NT2/D1 (cell line): Measurements from ENCODE around the gene GRIN2D.

Experiments
- DNase-seq: peaks from one replicate; pipeline ENCODE4 v3.0.0-alpha.2; 2011; ENCODE audit warnings: low read depth, low spot score
- H3K27me3 ChIP-seq: 2 replicates; pipeline ENCODE4 v1.6.0; 2011; ENCODE audit warnings: mild to moderate bottlenecking; ENCODE audit not compliant: insufficient read length, insufficient read depth
- H3K36me3 ChIP-seq: 2 replicates; pipeline ENCODE4 v1.6.1; 2011; ENCODE audit warnings: mild to moderate bottlenecking, low read length, mixed read lengths; ENCODE audit not compliant: insufficient read depth, insufficient read length
- H3K4me1 ChIP-seq: 2 replicates; pipeline ENCODE4 v1.5.1; 2011; ENCODE audit not compliant: insufficient read depth, insufficient read length
- H3K4me3 ChIP-seq: 2 replicates; pipeline ENCODE4 v1.5.1; 2011; ENCODE audit warnings: low read depth; ENCODE audit not compliant: insufficient read length
- H3K9ac ChIP-seq: 2 replicates; pipeline ENCODE4 v1.6.0; 2011; ENCODE audit warnings: low read depth; ENCODE audit not compliant: insufficient read length
- H3K9me3 ChIP-seq: 2 replicates; pipeline ENCODE4 v1.5.1; 2011; ENCODE audit warnings: mild to moderate bottlenecking, low read length; ENCODE audit not compliant: insufficient read depth
- SUZ12 ChIP-seq: IDR thresholded peaks from 2 replicates; pipeline ENCODE4 v1.6.1; 2011; ENCODE audit not compliant: insufficient read length, insufficient read depth; ENCODE audit errors: extremely low read depth
- YY1 ChIP-seq: IDR thresholded peaks from 2 replicates; pipeline ENCODE4 v1.6.1; 2011; ENCODE audit not compliant: insufficient read length, insufficient read depth
- ZNF274 ChIP-seq: IDR thresholded peaks from 2 replicates; pipeline ENCODE4 v1.6.1; 2011; ENCODE audit warnings: mild to moderate bottlenecking, low read depth, low read length

The GRIN2D gene

GRCh38 chr19:48433337-48433736 lies 39.9 kb downstream of the GRIN2D start:
- H3K36me3 ChIP-seq = no peaks in the 10 kb centered on the region
- H3K9ac ChIP-seq = no peak overlapping the region
- peaks cover 3% of the 10 kb centered on the region for H3K4me1 ChIP-seq
- no peaks in the 10 kb centered on the region for H3K9me3 ChIP-seq
- DNase-seq = no peak
- no peaks in the 10 kb centered on the region for H3K27me3 ChIP-seq
- TF ChIP-seq YY1 (no peak), SUZ12 (no peak), ZNF274 (no peak)
- H3K4me3 ChIP-seq = no peak overlapping the region

GRCh38 chr19:48436586-48436985 lies 43.1 kb downstream of the GRIN2D start:
- Histone ChIP-seq H3K36me3 (no peaks in the 10 kb centered on the region), H3K4me1 (peaks cover 3% of the 10 kb centered on the region), H3K9me3 (no peaks in the 10 kb centered on the region), H3K9ac (no peak overlapping the region), H3K27me3 (peaks cover 1% of the 10 kb centered on the region), H3K4me3 (no peak overlapping the region)
- TF ChIP-seq SUZ12 = no peak
- TF ChIP-seq YY1 = no peak
- no peak for DNase-seq

GRCh38 chr19:48441360-48442050 lies 48.0 kb downstream of the GRIN2D start:
- Histone ChIP-seq H3K36me3 (peaks cover 3% of the 10 kb centered on the region), H3K27me3 (peaks cover 24% of the 10 kb centered on the region), H3K4me1 (peaks cover 5% of the 10 kb centered on the region), H3K9ac (no peak overlapping the region), H3K9me3 (no peaks in the 10 kb centered on the region), H3K4me3 (no peak overlapping the region)
- TF ChIP-seq YY1 (no peak), SUZ12 (no peak), ZNF274 (no peak)
- no peak for DNase-seq

GRCh38 chr19:48442116-48443035 lies 48.9 kb downstream of the GRIN2D start:
- Histone ChIP-seq H3K27me3 (peaks cover 24% of the 10 kb centered on the region), H3K4me1 (peaks cover 5% of the 10 kb centered on the region), H3K4me3 (no peak overlapping the region), H3K9me3 (no peaks in the 10 kb centered on the region), H3K36me3 (peaks cover 6% of the 10 kb centered on the region), H3K9ac (no peak overlapping the region)
- no peak for DNase-seq
- TF ChIP-seq YY1 (no peak), ZNF274 (no peak), SUZ12 (no peak)

- DNase-seq = no peak
- Histone ChIP-seq H3K9me3 (no peaks in the 10 kb centered on the region), H3K27me3 (peaks cover 24% of the 10 kb centered on the region), H3K36me3 (peaks cover 15% of the 10 kb centered on the region), H3K4me3 (peak overlapping the region; percentile 28), H3K4me1 (peaks cover 4% of the 10 kb centered on the region), H3K9ac (peak overlapping the region; percentile 50)
- TF ChIP-seq ZNF274 (no peak), SUZ12 (no peak), YY1 (no peak)
Measured at GRCh38 chr19:48443256-48443655, 49.8 kb downstream of the GRIN2D start.
